ENCODE results near the gene HOGA1.

DNA sequence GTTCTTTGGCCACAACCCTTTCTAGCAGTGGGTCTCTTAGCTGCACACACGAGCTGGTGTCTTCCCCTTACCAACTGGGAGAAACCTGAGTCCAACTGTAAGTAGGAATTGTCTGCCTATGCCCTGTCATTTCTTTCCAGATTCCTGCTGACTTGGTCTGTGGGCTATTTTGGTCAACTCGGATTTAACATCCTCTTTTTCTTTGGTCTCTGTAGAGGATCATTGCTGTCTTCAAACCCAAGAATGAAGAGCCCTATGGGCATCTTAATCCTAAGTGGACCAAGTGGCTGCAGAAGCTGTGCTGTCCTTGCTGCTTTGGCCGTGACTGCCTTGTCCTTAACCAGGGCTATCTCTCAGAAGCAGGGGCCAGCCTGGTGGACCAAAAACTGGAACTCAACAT, 66.5 kb downstream of the HOGA1 start:
- no peak for TF ChIP-seq POLR2AphosphoS5 (IDR thresholded peaks at IDR 0.05; ENCODE audit: low read depth, low read length)
- TF ChIP-seq, protein P1, sequence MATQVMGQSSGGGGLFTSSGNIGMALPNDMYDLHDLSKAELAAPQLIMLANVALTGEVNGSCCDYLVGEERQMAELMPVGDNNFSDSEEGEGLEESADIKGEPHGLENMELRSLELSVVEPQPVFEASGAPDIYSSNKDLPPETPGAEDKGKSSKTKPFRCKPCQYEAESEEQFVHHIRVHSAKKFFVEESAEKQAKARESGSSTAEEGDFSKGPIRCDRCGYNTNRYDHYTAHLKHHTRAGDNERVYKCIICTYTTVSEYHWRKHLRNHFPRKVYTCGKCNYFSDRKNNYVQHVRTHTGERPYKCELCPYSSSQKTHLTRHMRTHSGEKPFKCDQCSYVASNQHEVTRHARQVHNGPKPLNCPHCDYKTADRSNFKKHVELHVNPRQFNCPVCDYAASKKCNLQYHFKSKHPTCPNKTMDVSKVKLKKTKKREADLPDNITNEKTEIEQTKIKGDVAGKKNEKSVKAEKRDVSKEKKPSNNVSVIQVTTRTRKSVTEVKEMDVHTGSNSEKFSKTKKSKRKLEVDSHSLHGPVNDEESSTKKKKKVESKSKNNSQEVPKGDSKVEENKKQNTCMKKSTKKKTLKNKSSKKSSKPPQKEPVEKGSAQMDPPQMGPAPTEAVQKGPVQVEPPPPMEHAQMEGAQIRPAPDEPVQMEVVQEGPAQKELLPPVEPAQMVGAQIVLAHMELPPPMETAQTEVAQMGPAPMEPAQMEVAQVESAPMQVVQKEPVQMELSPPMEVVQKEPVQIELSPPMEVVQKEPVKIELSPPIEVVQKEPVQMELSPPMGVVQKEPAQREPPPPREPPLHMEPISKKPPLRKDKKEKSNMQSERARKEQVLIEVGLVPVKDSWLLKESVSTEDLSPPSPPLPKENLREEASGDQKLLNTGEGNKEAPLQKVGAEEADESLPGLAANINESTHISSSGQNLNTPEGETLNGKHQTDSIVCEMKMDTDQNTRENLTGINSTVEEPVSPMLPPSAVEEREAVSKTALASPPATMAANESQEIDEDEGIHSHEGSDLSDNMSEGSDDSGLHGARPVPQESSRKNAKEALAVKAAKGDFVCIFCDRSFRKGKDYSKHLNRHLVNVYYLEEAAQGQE (IDR thresholded peaks at IDR 0.05; ENCODE audit: insufficient read depth in 1 of 2, low read depth in 2 of 2, low read length in 2 of 2) = no peak

Data from PFSK-1 (cell line).